Tibial nerve (tissue), 4 donors: Measurements from ENCODE around the gene MLX. TPM values are rescaled to one million over a fixed set of nuclear protein-coding genes. Genes with fewer than 3 reads are reported as not detected.
A peak's percentile ranks its signal among the peaks of the same experiment; 100 is the strongest.

Source experiments
- DNase-seq, 2 donors: peaks; one replicate each; pipeline ENCODE4 v3.0.0-alpha.2; 2019; ENCODE audit warnings: low spot score in 2 of 2
- H3K27ac ChIP-seq, 4 donors: fragments of 200-600 bp; sonication (generic) in 3 of 4; one replicate each; pipeline ENCODE4 v1.5.1; 2017 to 2019; ENCODE audit warnings: mild to moderate bottlenecking in 1 of 4
- H3K27me3 ChIP-seq, 2 donors: fragments of 200-600 bp; sonication (generic) in 1 of 2; one replicate each; pipeline versions ENCODE4 v1.5.1 to v1.6.0; 2017 to 2019
- H3K36me3 ChIP-seq, 3 donors: fragments of 200-600 bp; sonication (generic); one replicate each; pipeline ENCODE4 v1.5.1; 2018 to 2019
- H3K4me1 ChIP-seq, 4 donors: fragments of 200-600 bp; sonication (generic) in 3 of 4; one replicate each; pipeline ENCODE4 v1.5.1; 2017 to 2019
- H3K4me3 ChIP-seq, 4 donors: fragments of 200-600 bp; sonication (generic) in 3 of 4; one replicate each; pipeline ENCODE4 v1.5.1; 2017 to 2019; ENCODE audit warnings: mild to moderate bottlenecking in 1 of 4, moderate library complexity in 1 of 4
- H3K9me3 ChIP-seq, 4 donors: fragments of 200-600 bp; sonication (generic) in 3 of 4; one replicate each; pipeline ENCODE4 v1.5.1; 2017 to 2019
- CTCF ChIP-seq, 5 experiments: fragments of 200-600 bp in 3 of 5; fragments of 450-650 bp in 2 of 5; sonication (generic) in 3 of 5; IDR thresholded peaks; one replicate each; pipeline ENCODE4 v1.5.1; 2016 to 2019; ENCODE audit warnings: antibody characterized with exemption in 5 of 5, mild to moderate bottlenecking in 3 of 5, moderate library complexity in 2 of 5
- EP300 ChIP-seq, 2 donors: sonication (generic); formaldehyde crosslinking; IDR thresholded peaks; one replicate each; pipeline ENCODE4 v1.6.1; 2017; ENCODE audit warnings: antibody characterized with exemption in 2 of 2, mild to moderate bottlenecking in 1 of 2
- POLR2A ChIP-seq, 2 donors: fragments of 450-650 bp; IDR thresholded peaks; one replicate each; pipeline ENCODE4 v1.6.1; 2017; ENCODE audit warnings: antibody characterized with exemption in 2 of 2, mild to moderate bottlenecking in 2 of 2, moderate library complexity in 2 of 2
- WGBS, 2 donors: methylation state at CpG; one replicate each; pipeline ENCODE4 v1.1.5; 2018; 5-methylcytosine and 5-hydroxymethylcytosine counted together
- total RNA-seq, 4 donors: library from RNA; depleted of rRNA; stranded (reverse); fragments of >200 nt; gene quantifications; one replicate each; pipeline ENCODE4 v1.1.0, GENCODE V29; 2016

The MLX gene
- total RNA-seq, 4 donors from 2014 or later: 31.8 to 44.4 (median 39.1) TPM

DNA sequence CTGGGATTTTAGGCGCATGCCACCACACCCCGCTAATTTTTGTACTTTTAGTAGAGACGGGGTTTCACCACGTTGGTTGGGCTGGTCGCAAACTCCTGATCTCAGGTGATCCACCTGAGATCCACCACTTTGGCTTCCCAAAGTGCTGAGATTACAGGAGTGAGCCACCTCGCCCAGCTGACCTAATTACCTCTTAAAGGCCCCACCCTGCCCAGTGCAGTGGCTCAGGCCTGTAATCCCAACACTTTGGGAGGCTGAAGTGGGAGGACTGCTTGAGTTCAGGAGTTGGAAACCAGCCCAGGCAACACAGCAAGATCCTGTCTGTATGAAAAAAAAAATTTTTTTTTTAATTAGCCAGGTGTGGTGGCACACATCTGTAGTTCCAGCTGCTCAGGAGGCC lies 7.8 kb upstream of the MLX start:
- H3K4me3 ChIP-seq: no peak overlapping the region
- peaks cover 0 to 5% (median 0%) of the 10 kb centered on the region in 3 donors for H3K36me3 ChIP-seq
- no peak overlapping the region for H3K27ac ChIP-seq
- TF ChIP-seq POLR2A (IDR thresholded peaks at IDR 0.05) (no peak), EP300 (IDR thresholded peaks at IDR 0.05) (no peak), CTCF (IDR thresholded peaks at IDR 0.05) (no peak)
- WGBS, 2 donors: 83 to 92% methylated on average over 6 of the region's 6 CpGs
- H3K27me3 ChIP-seq: no peaks in the 10 kb centered on the region
- no peaks in the 10 kb centered on the region for H3K9me3 ChIP-seq
- DNase-seq: no peak
- peaks cover 0 to 50% (median 23%) of the 10 kb centered on the region in 4 donors for H3K4me1 ChIP-seq

DNA sequence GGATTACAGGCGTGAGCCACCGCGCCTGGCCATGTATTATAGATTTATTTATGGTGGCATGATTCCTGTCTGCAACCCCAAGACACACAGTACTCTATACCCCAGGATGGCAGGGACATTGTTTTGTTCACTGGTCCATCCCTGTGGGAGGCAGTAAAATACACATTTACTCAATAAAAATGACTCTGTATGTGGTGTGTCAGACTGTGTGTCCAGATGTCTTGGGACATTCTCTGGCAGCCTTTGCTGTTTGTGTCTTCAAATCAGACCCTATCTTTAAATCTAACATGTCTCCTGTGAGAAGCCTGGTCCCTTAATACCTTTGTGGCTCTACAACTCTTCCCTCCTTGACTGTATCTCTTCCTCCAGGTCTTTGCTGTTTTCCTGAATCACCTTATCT lies 6.7 kb upstream of the MLX start:
- Histone ChIP-seq H3K36me3 (peaks cover 0 to 17% (median 5%) of the 10 kb centered on the region in 3 donors), H3K4me1 (peaks cover 0 to 57% (median 23%) of the 10 kb centered on the region in 4 donors), H3K27me3 (no peaks in the 10 kb centered on the region), H3K9me3 (no peaks in the 10 kb centered on the region), H3K27ac (peak overlapping the region in 1 of 4 donors; percentile 4), H3K4me3 (no peak overlapping the region)
- TF ChIP-seq EP300 (IDR thresholded peaks at IDR 0.05) (no peak), POLR2A (IDR thresholded peaks at IDR 0.05) (no peak), CTCF (IDR thresholded peaks at IDR 0.05) (no peak)
- no peak for DNase-seq
- WGBS, 2 donors: 59 to 82% methylated on average over 3 of the region's 3 CpGs

DNA sequence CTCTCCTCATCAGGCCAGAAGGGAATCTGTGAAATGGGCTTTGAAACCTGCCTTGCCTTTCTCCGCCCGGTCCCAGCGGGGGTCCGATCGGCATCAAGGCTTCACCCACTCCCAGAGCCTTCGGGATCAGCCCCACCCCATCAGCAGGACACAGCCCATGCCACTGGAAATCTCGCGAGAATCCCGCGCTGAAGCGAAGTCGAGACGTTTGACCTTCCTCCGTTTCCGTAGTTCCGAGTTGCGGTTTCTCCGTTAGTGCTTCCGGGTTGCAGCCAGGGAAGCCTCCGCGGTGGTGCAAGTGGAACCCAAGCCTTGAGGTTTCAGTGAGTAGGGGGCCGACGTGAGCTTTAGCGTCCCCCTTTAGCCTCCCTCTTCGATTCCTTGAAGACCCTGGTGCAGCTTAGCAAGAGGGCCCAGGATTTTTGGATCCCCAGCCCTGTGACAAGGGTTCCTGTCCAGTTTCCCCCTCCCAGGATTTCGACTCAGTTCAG lies 5.0 kb upstream of the MLX start, which contains the start of gene COASY:
TSS of gene COASY (plus strand) at position 252 of the 491 bp plus-strand sequence. CDS start 475 bp downstream, outside the sequence.
- H3K4me3 ChIP-seq: peak within 1 kb of the TSS; percentile 66 to 79 (median 76)
- peak; percentile 93 to 97 for DNase-seq
- H3K4me1 ChIP-seq: peaks cover 0 to 58% (median 29%) of the 10 kb centered on the region in 4 donors
- peak within 1 kb of the TSS; percentile 78 to 95 (median 88) for H3K27ac ChIP-seq
- 0 to 1% methylated on average over 12 to 23 of the region's 26 CpGs for WGBS, 2 donors
- peaks cover 0 to 24% (median 13%) of the 10 kb centered on the region in 3 donors for H3K36me3 ChIP-seq
- no peaks in the 10 kb centered on the region for H3K9me3 ChIP-seq
- TF ChIP-seq CTCF (IDR thresholded peaks at IDR 0.05): peak in 1 of 5 experiments; percentile 39
- TF ChIP-seq EP300 (IDR thresholded peaks at IDR 0.05): peak; percentile 80 to 96
- peak in 1 of 2 donors; percentile 43 for TF ChIP-seq POLR2A (IDR thresholded peaks at IDR 0.05)
- H3K27me3 ChIP-seq: no peaks in the 10 kb centered on the region

DNA sequence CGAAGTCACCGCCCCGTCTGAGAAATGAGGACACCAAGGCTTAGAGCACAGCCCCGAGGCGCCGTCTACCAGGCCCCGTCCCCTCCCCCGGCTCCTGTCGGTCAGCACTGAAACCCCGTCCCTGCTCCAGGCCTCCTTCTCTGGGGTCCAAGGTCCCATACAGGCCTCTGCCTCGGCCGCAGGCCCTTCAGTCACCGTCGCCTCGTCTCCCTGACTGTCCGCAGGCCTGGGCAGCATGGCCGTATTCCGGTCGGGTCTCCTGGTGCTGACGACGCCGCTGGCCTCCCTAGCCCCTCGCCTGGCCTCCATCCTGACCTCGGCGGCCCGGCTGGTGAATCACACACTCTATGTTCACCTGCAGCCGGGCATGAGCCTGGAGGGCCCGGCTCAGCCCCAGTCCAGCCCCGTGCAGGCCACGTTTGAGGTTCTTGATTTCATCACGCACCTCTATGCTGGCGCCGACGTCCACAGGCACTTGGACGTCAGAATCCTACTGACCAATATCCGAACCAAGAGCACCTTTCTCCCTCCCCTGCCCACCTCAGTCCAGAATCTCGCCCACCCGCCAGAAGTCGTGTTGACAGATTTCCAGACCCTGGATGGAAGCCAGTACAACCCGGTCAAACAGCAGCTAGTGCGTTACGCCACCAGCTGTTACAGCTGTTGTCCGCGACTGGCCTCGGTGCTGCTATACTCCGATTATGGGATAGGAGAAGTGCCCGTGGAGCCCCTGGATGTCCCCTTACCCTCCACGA lies 4.3 kb upstream of the MLX start:
- Histone ChIP-seq H3K4me3 (peak overlapping the region; percentile 66 to 79 (median 76)), H3K27me3 (no peaks in the 10 kb centered on the region), H3K4me1 (peaks cover 0 to 60% (median 30%) of the 10 kb centered on the region in 4 donors), H3K27ac (peak overlapping the region; percentile 78 to 95 (median 88)), H3K9me3 (no peaks in the 10 kb centered on the region), H3K36me3 (peaks cover 0 to 24% (median 13%) of the 10 kb centered on the region in 3 donors)
- DNase-seq: no peak
- TF ChIP-seq CTCF (IDR thresholded peaks at IDR 0.05): no peak
- no peak for TF ChIP-seq POLR2A (IDR thresholded peaks at IDR 0.05)
- no peak for TF ChIP-seq EP300 (IDR thresholded peaks at IDR 0.05)
- WGBS, 2 donors: 11 to 22% methylated on average over 29 to 43 of the region's 48 CpGs

- Histone ChIP-seq H3K27ac (peak overlapping the region in 3 of 4 donors; percentile 84 to 95 (median 91)), H3K9me3 (no peaks in the 10 kb centered on the region), H3K27me3 (no peaks in the 10 kb centered on the region), H3K36me3 (peaks cover 0 to 24% (median 13%) of the 10 kb centered on the region in 3 donors), H3K4me3 (peak overlapping the region; percentile 66 to 79 (median 76)), H3K4me1 (peaks cover 0 to 65% (median 36%) of the 10 kb centered on the region in 4 donors)
- DNase-seq: no peak
- TF ChIP-seq POLR2A (IDR thresholded peaks at IDR 0.05) (no peak), CTCF (IDR thresholded peaks at IDR 0.05) (no peak), EP300 (IDR thresholded peaks at IDR 0.05) (no peak)
- WGBS, 2 donors: 73 to 76% methylated on average over 14 of the region's 14 CpGs
These were observed 3.8 kb upstream of the MLX start for GRCh38 chr17:42563143-42563509.
